Smooth muscle cell of the brain vasculature (primary cell): ENCODE data around the gene TPST2.

ENCODE experiments used
- DNase-seq: peaks from one replicate; pipeline ENCODE4 v3.0.0-alpha.2; 2012; ENCODE audit warnings: low read depth, low spot score

TPST2 gene

GRCh38 chr22:26610996-26611395, 21.1 kb upstream of the TPST2 start:
- DNase-seq = no peak

- peak; percentile 54 for DNase-seq
These were observed 20.4 kb upstream of the TPST2 start for GRCh38 chr22:26610072-26610958.

GRCh38 chr22:26609287-26609686, 19.4 kb upstream of the TPST2 start:
- no peak for DNase-seq

- DNase-seq = no peak
These were observed 18.2 kb upstream of the TPST2 start for GRCh38 chr22:26608129-26608528.

GRCh38 chr22:26606611-26607010, 16.7 kb upstream of the TPST2 start:
- DNase-seq = no peak

GRCh38 chr22:26604368-26604767, 14.4 kb upstream of the TPST2 start:
- DNase-seq = no peak

- no peak for DNase-seq
These were observed 12.2 kb upstream of the TPST2 start for GRCh38 chr22:26602127-26602526.

GRCh38 chr22:26601726-26602125, 11.8 kb upstream of the TPST2 start:
- DNase-seq = no peak

- no peak for DNase-seq
These were observed 9.6 kb upstream of the TPST2 start for GRCh38 chr22:26599505-26599904.

- DNase-seq = no peak
These were observed 7.5 kb upstream of the TPST2 start for GRCh38 chr22:26597480-26597879.

GRCh38 chr22:26597026-26597425, 7.1 kb upstream of the TPST2 start:
- DNase-seq = no peak

GRCh38 chr22:26593763-26594162, 3.8 kb upstream of the TPST2 start:
- DNase-seq = no peak

GRCh38 chr22:26592421-26592891, 2.5 kb upstream of the TPST2 start:
- DNase-seq = no peak

GRCh38 chr22:26589367-26589844, 526 bp downstream of the TPST2 start:
- DNase-seq = no peak

- no peak for DNase-seq
These were observed 1.1 kb downstream of the TPST2 start for GRCh38 chr22:26588729-26589366.

- no peak for DNase-seq
These were observed 1.8 kb downstream of the TPST2 start for GRCh38 chr22:26587991-26588613.

GRCh38 chr22:26586556-26587325, 3.2 kb downstream of the TPST2 start:
- DNase-seq = no peak

- no peak for DNase-seq
These were observed 4.7 kb downstream of the TPST2 start for GRCh38 chr22:26585104-26585790.

GRCh38 chr22:26584010-26584409, 5.9 kb downstream of the TPST2 start:
- DNase-seq = no peak

GRCh38 chr22:26581633-26582168, 8.2 kb downstream of the TPST2 start:
- DNase-seq = no peak

GRCh38 chr22:26581026-26581425, 8.9 kb downstream of the TPST2 start:
- no peak for DNase-seq
